SK-N-SH (cell line): ENCODE data around the gene TACSTD2. TPM values are rescaled to one million over a fixed set of nuclear protein-coding genes. Genes with fewer than 3 reads are reported as not detected.

ENCODE experiments used
- CTCF ChIA-PET: fragments of 300-600, 350-600 bp; formaldehyde crosslinking; extraction: SDS; loops from one replicate; lab custom pipeline; 2021; lab: Yijun Ruan, JAX
- POLR2A ChIA-PET: fragments of 350-600 bp; sonication (Branson Sonifier 250); formaldehyde crosslinking; extraction: SDS; loops from one replicate; lab custom pipeline; 2020; ENCODE audit warnings: antibody characterized with exemption, inconsistent platforms; lab: Yijun Ruan, JAX
- DNase-seq: peaks from one replicate; pipeline ENCODE4 v3.0.0; 2012
- H2AFZ ChIP-seq: fragments of 200-600 bp; sonication (generic); 2 replicates; pipeline ENCODE4 v1.8.1; 2016; ENCODE audit warnings: antibody characterized with exemption, mild to moderate bottlenecking, low read depth
- H3F3A ChIP-seq: fragments of 200-600 bp; sonication (generic); replicated peaks from 2 replicates; pipeline ENCODE3; 2016; ENCODE audit warnings: antibody characterized with exemption, mild to moderate bottlenecking; ENCODE audit not compliant: insufficient read depth
- H3K27ac ChIP-seq, 2 experiments: fragments of 200-500 bp in 1 of 2; fragments of 200-600 bp in 1 of 2; sonication (Bioruptor generic) in 1 of 2; sonication (generic), shearing (Covaris generic) in 1 of 2; 2 replicates each; pipeline versions ENCODE4 v1.5.1 to v1.6.1; 2014 to 2016; ENCODE audit warnings: low read depth in 2 of 2, inconsistent platforms in 1 of 2, low read length in 1 of 2, mild to moderate bottlenecking in 1 of 2, mixed read lengths in 1 of 2
- H3K27me3 ChIP-seq: fragments of 200-600 bp; sonication (generic), shearing (Covaris generic); 2 replicates; pipeline ENCODE4 v1.6.1; 2016; ENCODE audit warnings: mixed run types; ENCODE audit not compliant: insufficient read depth
- H3K36me3 ChIP-seq, 2 experiments: fragments of 200-500 bp in 1 of 2; fragments of 200-600 bp in 1 of 2; sonication (Bioruptor generic) in 1 of 2; sonication (generic) in 1 of 2; replicated peaks in 1 of 2; 2 replicates each; pipeline versions ENCODE3 to v1.5.1; 2014 to 2016; ENCODE audit warnings: low read length in 1 of 2, mild to moderate bottlenecking in 1 of 2; ENCODE audit not compliant: insufficient read depth in 2 of 2, control insufficient read depth in 1 of 2
- H3K4me1 ChIP-seq, 2 experiments: fragments of 200-500 bp in 1 of 2; fragments of 200-600 bp in 1 of 2; sonication (Bioruptor generic) in 1 of 2; sonication (generic), shearing (Covaris generic) in 1 of 2; 2 replicates each; pipeline versions ENCODE4 v1.5.1 to v1.6.1; 2014 to 2016; ENCODE audit warnings: low read depth in 1 of 2, low read length in 1 of 2, mixed run types in 1 of 2; ENCODE audit not compliant: insufficient read depth in 2 of 2, control insufficient read depth in 1 of 2
- H3K4me2 ChIP-seq: fragments of 200-600 bp; sonication (generic), shearing (Covaris generic); 2 replicates; pipeline ENCODE4 v1.6.1; 2017; ENCODE audit warnings: mixed run types
- H3K4me3 ChIP-seq, 2 experiments: fragments of 200-500 bp in 1 of 2; fragments of 200-600 bp in 1 of 2; sonication (Bioruptor generic) in 1 of 2; sonication (generic), shearing (Covaris generic) in 1 of 2; 2 replicates each; pipeline versions ENCODE4 v1.5.1 to v1.8.1; 2014 to 2016; ENCODE audit warnings: low read depth in 2 of 2, inconsistent platforms in 1 of 2, low read length in 1 of 2, mild to moderate bottlenecking in 1 of 2, mixed read lengths in 1 of 2, moderate library complexity in 1 of 2
- H3K79me2 ChIP-seq: fragments of 200-600 bp; sonication (generic); 2 replicates; pipeline ENCODE4 v1.8.1; 2017; ENCODE audit warnings: mild to moderate bottlenecking; ENCODE audit not compliant: insufficient read depth
- H3K9ac ChIP-seq: fragments of 200-600 bp; sonication (generic); 2 replicates; pipeline ENCODE4 v1.6.1; 2017; ENCODE audit warnings: mixed run types
- H3K9me2 ChIP-seq: fragments of 200-600 bp; sonication (generic); 2 replicates; pipeline ENCODE4 v1.6.1; 2017; ENCODE audit warnings: mixed run types
- H3K9me3 ChIP-seq: fragments of 200-600 bp; sonication (generic); 2 replicates; pipeline ENCODE4 v1.6.1; 2017; ENCODE audit warnings: mixed run types, mild to moderate bottlenecking, moderate library complexity
- H4K20me1 ChIP-seq: fragments of 200-600 bp; sonication (generic); 2 replicates; pipeline ENCODE4 v1.6.1; 2017; ENCODE audit warnings: mild to moderate bottlenecking, mixed run types; ENCODE audit not compliant: insufficient read depth
- CHD2 ChIP-seq: fragments of 150-350 bp; IDR thresholded peaks from 2 replicates; pipeline ENCODE4 v1.6.1; 2018; ENCODE audit warnings: low read length; ENCODE audit not compliant: partially characterized antibody
- EP300 ChIP-seq, 2 experiments: IDR thresholded peaks; 2 replicates each; pipeline versions ENCODE4 v1.4.0 to v1.6.1; 2012; ENCODE audit warnings: borderline replicate concordance in 1 of 2, low read depth in 1 of 2, low read length in 1 of 2
- FOSL2 ChIP-seq: IDR thresholded peaks from 2 replicates; pipeline ENCODE4 v1.4.0; 2012; ENCODE audit warnings: low read depth, mild to moderate bottlenecking, moderate library complexity, borderline replicate concordance
- FOXM1 ChIP-seq: IDR thresholded peaks from 2 replicates; pipeline ENCODE4 v1.4.0; 2012; ENCODE audit warnings: low read depth, mild to moderate bottlenecking
- GATA2 ChIP-seq: sonication (generic); formaldehyde crosslinking; IDR thresholded peaks from 2 replicates; pipeline ENCODE4 v1.5.0; 2020; ENCODE audit warnings: mild to moderate bottlenecking, missing genetic modification reagents
- NFIC ChIP-seq: IDR thresholded peaks from 2 replicates; pipeline ENCODE4 v1.4.0; 2012; ENCODE audit warnings: borderline replicate concordance
- NRF1 ChIP-seq: IDR thresholded peaks from 2 replicates; pipeline ENCODE4 v1.6.1; 2012; ENCODE audit warnings: low read depth, mild to moderate bottlenecking, low read length
- RAD21 ChIP-seq: IDR thresholded peaks from 2 replicates; pipeline ENCODE4 v1.6.1; 2012; ENCODE audit warnings: mild to moderate bottlenecking, low read length
- RCOR1 ChIP-seq: fragments of 150-350 bp; IDR thresholded peaks from 2 replicates; pipeline ENCODE4 v1.6.1; 2017; ENCODE audit warnings: antibody characterized with exemption, low read length
- RFX5 ChIP-seq: IDR thresholded peaks from 2 replicates; pipeline ENCODE4 v1.6.1; 2012; ENCODE audit warnings: mild to moderate bottlenecking, improper control_type of control experiment, low read length
- RXRA ChIP-seq: IDR thresholded peaks from 2 replicates; pipeline ENCODE4 v1.4.0; 2012; ENCODE audit warnings: low read depth, mild to moderate bottlenecking, borderline replicate concordance
- TAF1 ChIP-seq: IDR thresholded peaks from 2 replicates; pipeline ENCODE4 v1.6.1; 2012; ENCODE audit warnings: low read depth, mild to moderate bottlenecking, low read length, moderate library complexity, borderline replicate concordance
- TCF12 ChIP-seq: IDR thresholded peaks from 2 replicates; pipeline ENCODE4 v1.4.0; 2012
- YY1 ChIP-seq: IDR thresholded peaks from 2 replicates; pipeline ENCODE4 v1.4.0; 2012; ENCODE audit warnings: low read depth, mild to moderate bottlenecking
- WGBS: methylation state at CpG from one replicate; pipeline ENCODE4 v1.1.6; 2017; ENCODE audit warnings: low lambda C conversion rate; 5-methylcytosine and 5-hydroxymethylcytosine counted together
- polyA plus RNA-seq, 3 experiments: library from polyadenylated mRNA; depleted of rRNA; stranded (reverse); fragments of >200 nt; gene quantifications; 2 replicates each; pipeline ENCODE4 v1.2.3, GENCODE V29; 2012
- TF ChIP-seq, protein P1 (sequence below): IDR thresholded peaks from 2 replicates; pipeline ENCODE4 v1.6.1; 2012; ENCODE audit warnings: mild to moderate bottlenecking, low read depth, low read length, moderate library complexity
- TF ChIP-seq, protein P2 (sequence below): IDR thresholded peaks from 2 replicates; pipeline ENCODE4 v1.4.0; 2012; ENCODE audit warnings: low read depth, borderline replicate concordance
- TF ChIP-seq, protein P3 (sequence below): IDR thresholded peaks from 2 replicates; pipeline ENCODE4 v1.4.0; 2012; ENCODE audit warnings: low read depth, borderline replicate concordance

Gene TACSTD2
- polyA plus RNA-seq, 1 of the 3 experiments (the other 2 are of a cell fraction): 0.02 TPM

DNA sequence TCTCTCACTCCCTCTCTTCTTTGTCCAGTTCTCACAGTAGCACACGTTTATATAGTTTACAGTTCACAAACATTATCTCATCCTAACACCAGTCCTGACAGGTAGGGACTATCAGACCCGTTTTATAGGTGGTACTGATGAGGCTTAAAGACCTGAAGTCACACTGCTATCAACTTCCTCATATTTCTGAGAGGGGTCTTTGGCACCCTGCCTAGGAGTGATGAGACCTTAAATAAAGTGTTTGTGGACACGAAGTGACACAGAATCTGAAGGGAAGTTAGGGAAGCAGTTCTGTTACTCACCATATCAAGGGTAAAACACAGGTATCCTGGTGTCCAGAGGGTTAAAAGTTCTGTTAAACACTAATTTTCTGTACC is 590 bp upstream of the TACSTD2 start:
- no peaks in the 10 kb centered on the region for H3K27me3 ChIP-seq
- ChIA-PET CTCF (interaction anchor here (0.9 kb wide), 1 partner anchor 1182 kb away, joined by 3 read pairs; no protein-coding TSS in a partner anchor), POLR2A (no interaction called here)
- H3K4me1 ChIP-seq: no peaks in the 10 kb centered on the region; a peak in 1 of 4 replicates
- H3K4me3 ChIP-seq: no peak overlapping the region
- no peaks in the 10 kb centered on the region for H3K36me3 ChIP-seq
- no peak overlapping the region for H3K4me2 ChIP-seq
- H3K27ac ChIP-seq: no peak overlapping the region
- no peak for DNase-seq
- no peak overlapping the region for H3K9ac ChIP-seq
- H3K79me2 ChIP-seq: no peaks in the 10 kb centered on the region
- H3K9me2 ChIP-seq: no peaks in the 10 kb centered on the region
- WGBS: 52% methylated on average over 3 of the region's 3 CpGs
- no peak overlapping the region for H2AFZ ChIP-seq
- no peaks in the 10 kb centered on the region for H4K20me1 ChIP-seq
- TF ChIP-seq, protein P1, sequence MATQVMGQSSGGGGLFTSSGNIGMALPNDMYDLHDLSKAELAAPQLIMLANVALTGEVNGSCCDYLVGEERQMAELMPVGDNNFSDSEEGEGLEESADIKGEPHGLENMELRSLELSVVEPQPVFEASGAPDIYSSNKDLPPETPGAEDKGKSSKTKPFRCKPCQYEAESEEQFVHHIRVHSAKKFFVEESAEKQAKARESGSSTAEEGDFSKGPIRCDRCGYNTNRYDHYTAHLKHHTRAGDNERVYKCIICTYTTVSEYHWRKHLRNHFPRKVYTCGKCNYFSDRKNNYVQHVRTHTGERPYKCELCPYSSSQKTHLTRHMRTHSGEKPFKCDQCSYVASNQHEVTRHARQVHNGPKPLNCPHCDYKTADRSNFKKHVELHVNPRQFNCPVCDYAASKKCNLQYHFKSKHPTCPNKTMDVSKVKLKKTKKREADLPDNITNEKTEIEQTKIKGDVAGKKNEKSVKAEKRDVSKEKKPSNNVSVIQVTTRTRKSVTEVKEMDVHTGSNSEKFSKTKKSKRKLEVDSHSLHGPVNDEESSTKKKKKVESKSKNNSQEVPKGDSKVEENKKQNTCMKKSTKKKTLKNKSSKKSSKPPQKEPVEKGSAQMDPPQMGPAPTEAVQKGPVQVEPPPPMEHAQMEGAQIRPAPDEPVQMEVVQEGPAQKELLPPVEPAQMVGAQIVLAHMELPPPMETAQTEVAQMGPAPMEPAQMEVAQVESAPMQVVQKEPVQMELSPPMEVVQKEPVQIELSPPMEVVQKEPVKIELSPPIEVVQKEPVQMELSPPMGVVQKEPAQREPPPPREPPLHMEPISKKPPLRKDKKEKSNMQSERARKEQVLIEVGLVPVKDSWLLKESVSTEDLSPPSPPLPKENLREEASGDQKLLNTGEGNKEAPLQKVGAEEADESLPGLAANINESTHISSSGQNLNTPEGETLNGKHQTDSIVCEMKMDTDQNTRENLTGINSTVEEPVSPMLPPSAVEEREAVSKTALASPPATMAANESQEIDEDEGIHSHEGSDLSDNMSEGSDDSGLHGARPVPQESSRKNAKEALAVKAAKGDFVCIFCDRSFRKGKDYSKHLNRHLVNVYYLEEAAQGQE: no peak
- no peak for TF ChIP-seq RCOR1
- TF ChIP-seq, protein P2, sequence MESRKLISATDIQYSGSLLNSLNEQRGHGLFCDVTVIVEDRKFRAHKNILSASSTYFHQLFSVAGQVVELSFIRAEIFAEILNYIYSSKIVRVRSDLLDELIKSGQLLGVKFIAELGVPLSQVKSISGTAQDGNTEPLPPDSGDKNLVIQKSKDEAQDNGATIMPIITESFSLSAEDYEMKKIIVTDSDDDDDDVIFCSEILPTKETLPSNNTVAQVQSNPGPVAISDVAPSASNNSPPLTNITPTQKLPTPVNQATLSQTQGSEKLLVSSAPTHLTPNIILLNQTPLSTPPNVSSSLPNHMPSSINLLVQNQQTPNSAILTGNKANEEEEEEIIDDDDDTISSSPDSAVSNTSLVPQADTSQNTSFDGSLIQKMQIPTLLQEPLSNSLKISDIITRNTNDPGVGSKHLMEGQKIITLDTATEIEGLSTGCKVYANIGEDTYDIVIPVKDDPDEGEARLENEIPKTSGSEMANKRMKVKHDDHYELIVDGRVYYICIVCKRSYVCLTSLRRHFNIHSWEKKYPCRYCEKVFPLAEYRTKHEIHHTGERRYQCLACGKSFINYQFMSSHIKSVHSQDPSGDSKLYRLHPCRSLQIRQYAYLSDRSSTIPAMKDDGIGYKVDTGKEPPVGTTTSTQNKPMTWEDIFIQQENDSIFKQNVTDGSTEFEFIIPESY: no peak
- no peak for TF ChIP-seq CHD2
- no peaks in the 10 kb centered on the region for H3K9me3 ChIP-seq
- no peaks in the 10 kb centered on the region for H3F3A ChIP-seq

DNA sequence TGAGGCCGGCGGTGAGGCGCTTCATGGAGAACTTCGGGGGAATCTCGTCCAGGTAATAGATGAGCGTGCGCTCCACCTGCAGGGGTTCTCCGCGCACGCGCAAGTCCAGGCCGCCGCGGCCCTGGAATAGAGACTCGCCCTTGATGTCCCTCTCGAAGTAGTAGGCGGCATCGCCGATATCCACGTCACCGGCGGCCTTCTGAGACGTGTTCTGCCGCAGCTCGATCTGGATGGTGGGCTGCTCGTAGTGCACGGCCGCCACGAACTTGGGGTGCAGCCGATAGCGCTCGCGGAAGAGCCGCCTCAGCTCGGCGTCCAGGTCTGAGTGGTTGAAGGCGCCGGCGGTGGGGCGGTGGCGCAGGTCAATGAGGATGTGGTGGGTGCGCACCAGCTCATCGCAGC is 726 bp downstream of the TACSTD2 start:
- no peaks in the 10 kb centered on the region for H3K36me3 ChIP-seq
- no peak overlapping the region for H3K9ac ChIP-seq
- no peaks in the 10 kb centered on the region for H4K20me1 ChIP-seq
- H3K27me3 ChIP-seq: no peaks in the 10 kb centered on the region
- POLR2A ChIA-PET: no interaction called here
- no peak overlapping the region for H3K4me2 ChIP-seq
- H3K9me2 ChIP-seq: no peaks in the 10 kb centered on the region
- H3K9me3 ChIP-seq: no peaks in the 10 kb centered on the region
- no peak overlapping the region for H3K27ac ChIP-seq
- no peaks in the 10 kb centered on the region for H3F3A ChIP-seq
- H3K4me3 ChIP-seq: no peak overlapping the region
- CTCF ChIA-PET: no interaction called here
- DNase-seq: no peak
- no peak overlapping the region for H2AFZ ChIP-seq
- H3K4me1 ChIP-seq: no peaks in the 10 kb centered on the region; a peak in 1 of 4 replicates
- no peaks in the 10 kb centered on the region for H3K79me2 ChIP-seq
- 95% methylated on average over 34 of the region's 43 CpGs for WGBS
- no peak for TF ChIP-seq NRF1
- no peak for TF ChIP-seq RFX5
- TF ChIP-seq RXRA: no peak
- TF ChIP-seq, protein P3, sequence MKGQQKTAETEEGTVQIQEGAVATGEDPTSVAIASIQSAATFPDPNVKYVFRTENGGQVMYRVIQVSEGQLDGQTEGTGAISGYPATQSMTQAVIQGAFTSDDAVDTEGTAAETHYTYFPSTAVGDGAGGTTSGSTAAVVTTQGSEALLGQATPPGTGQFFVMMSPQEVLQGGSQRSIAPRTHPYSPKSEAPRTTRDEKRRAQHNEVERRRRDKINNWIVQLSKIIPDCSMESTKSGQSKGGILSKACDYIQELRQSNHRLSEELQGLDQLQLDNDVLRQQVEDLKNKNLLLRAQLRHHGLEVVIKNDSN: no peak
- TF ChIP-seq GATA2 (CRISPR knock-in tag): no peak
- TF ChIP-seq FOXM1: no peak
- no peak for TF ChIP-seq YY1
- TF ChIP-seq TAF1: no peak
- no peak for TF ChIP-seq TCF12
- no peak for TF ChIP-seq RAD21
- TF ChIP-seq NFIC: no peak
- TF ChIP-seq, protein P1: no peak
- no peak for TF ChIP-seq EP300 (IDR thresholded peaks at IDR 0.05; ENCODE audit: borderline replicate concordance in 1 of 2, low read depth in 1 of 2, low read length in 1 of 2)
- no peak for TF ChIP-seq FOSL2
